ENCODE data around the gene GPC5. TPM values are rescaled to one million over a fixed set of nuclear protein-coding genes. Genes with fewer than 3 reads are reported as not detected.

The GPC5 gene
- total RNA-seq, 1 experiment from 2014 or later, result 0.26 TPM

DNA sequence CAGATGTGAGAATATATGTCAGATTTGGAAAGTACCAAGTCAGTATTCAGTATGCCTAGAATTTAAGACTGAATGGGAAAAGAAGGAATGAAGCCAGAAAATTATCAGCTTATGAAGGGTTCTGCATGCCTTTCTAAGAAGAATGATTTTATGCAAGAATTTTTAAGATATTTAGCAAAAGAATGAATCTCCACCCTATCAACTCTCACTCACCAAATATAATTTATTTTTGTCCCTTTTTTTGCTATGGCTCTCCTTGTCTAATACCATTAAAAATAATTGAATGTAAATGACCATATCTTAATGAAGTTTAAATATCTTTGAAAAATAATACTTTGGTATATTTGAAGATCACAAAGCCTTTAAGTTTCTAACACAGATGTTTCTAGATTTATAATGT lies 1215.5 kb downstream of the GPC5 start:
- intact Hi-C loops (cut with micrococcal nuclease; ENCODE audit: unreplicated experiment), result no loop called here
- BruUV-seq (replicated peaks), result no TSS peak

DNA sequence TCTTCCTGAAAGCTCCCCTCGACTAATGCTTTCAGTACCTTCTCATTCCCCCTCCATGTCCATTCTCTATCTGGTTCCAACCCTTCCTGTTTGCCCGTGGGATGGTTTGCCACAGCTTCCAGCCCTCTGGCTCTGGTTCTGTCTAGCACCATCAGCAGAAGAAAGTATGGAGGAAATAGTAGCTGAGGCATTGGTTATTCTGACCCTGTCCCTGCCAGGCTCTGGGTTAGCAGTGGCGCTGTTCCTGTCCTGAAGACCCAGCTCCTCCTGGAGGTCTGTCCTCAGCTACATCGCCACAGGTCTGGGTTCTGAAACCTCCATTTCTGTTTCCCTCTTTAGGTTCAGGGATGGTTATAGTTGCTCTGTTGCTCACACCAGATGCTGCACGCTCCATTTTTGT lies 1223.6 kb downstream of the GPC5 start:
- no peaks in the 10 kb centered on the region for H3K4me1 ChIP-seq (ENCODE audit: control insufficient read depth, insufficient read depth, low read length)
- H3K27ac ChIP-seq (ENCODE audit: low read length), result no peak overlapping the region
- ChIA-PET POLR2A (no interaction called here), CTCF (no interaction called here)
- no peaks in the 10 kb centered on the region for H3K36me3 ChIP-seq (ENCODE audit: control insufficient read depth, insufficient read depth, low read length)
- ATAC-seq (no peak), DNase-seq (ENCODE audit: low read depth, low spot score) (no peak)
- TF ChIP-seq, protein P1, sequence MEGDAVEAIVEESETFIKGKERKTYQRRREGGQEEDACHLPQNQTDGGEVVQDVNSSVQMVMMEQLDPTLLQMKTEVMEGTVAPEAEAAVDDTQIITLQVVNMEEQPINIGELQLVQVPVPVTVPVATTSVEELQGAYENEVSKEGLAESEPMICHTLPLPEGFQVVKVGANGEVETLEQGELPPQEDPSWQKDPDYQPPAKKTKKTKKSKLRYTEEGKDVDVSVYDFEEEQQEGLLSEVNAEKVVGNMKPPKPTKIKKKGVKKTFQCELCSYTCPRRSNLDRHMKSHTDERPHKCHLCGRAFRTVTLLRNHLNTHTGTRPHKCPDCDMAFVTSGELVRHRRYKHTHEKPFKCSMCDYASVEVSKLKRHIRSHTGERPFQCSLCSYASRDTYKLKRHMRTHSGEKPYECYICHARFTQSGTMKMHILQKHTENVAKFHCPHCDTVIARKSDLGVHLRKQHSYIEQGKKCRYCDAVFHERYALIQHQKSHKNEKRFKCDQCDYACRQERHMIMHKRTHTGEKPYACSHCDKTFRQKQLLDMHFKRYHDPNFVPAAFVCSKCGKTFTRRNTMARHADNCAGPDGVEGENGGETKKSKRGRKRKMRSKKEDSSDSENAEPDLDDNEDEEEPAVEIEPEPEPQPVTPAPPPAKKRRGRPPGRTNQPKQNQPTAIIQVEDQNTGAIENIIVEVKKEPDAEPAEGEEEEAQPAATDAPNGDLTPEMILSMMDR (IDR thresholded peaks at IDR 0.05), result no peak
- TF ChIP-seq TCF7L2 (IDR thresholded peaks at IDR 0.05; ENCODE audit: low read depth, low read length), result no peak
- TF ChIP-seq POLR2AphosphoS5 (IDR thresholded peaks at IDR 0.05; ENCODE audit: low read depth, low read length), result no peak
- TF ChIP-seq, protein P2, sequence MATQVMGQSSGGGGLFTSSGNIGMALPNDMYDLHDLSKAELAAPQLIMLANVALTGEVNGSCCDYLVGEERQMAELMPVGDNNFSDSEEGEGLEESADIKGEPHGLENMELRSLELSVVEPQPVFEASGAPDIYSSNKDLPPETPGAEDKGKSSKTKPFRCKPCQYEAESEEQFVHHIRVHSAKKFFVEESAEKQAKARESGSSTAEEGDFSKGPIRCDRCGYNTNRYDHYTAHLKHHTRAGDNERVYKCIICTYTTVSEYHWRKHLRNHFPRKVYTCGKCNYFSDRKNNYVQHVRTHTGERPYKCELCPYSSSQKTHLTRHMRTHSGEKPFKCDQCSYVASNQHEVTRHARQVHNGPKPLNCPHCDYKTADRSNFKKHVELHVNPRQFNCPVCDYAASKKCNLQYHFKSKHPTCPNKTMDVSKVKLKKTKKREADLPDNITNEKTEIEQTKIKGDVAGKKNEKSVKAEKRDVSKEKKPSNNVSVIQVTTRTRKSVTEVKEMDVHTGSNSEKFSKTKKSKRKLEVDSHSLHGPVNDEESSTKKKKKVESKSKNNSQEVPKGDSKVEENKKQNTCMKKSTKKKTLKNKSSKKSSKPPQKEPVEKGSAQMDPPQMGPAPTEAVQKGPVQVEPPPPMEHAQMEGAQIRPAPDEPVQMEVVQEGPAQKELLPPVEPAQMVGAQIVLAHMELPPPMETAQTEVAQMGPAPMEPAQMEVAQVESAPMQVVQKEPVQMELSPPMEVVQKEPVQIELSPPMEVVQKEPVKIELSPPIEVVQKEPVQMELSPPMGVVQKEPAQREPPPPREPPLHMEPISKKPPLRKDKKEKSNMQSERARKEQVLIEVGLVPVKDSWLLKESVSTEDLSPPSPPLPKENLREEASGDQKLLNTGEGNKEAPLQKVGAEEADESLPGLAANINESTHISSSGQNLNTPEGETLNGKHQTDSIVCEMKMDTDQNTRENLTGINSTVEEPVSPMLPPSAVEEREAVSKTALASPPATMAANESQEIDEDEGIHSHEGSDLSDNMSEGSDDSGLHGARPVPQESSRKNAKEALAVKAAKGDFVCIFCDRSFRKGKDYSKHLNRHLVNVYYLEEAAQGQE (IDR thresholded peaks at IDR 0.05; ENCODE audit: insufficient read depth in 1 of 2, low read depth in 2 of 2, low read length in 1 of 2), result no peak
- no peak for TF ChIP-seq SIN3A (IDR thresholded peaks at IDR 0.05; ENCODE audit: borderline replicate concordance, insufficient read depth, low read depth, low read length)
- H3K9me3 ChIP-seq (ENCODE audit: control insufficient read depth, insufficient read depth, low read depth, low read length), result no peaks in the 10 kb centered on the region
- no peak overlapping the region for H3K4me3 ChIP-seq (ENCODE audit: low read depth in 2 of 2, low read length in 2 of 2)
- in situ Hi-C loops (cut with HindIII; ENCODE audit: low pct_unique_long_range_greater_than_20kb, low sequenced_read_pairs), result no loop called here
- intact Hi-C loops (cut with micrococcal nuclease; ENCODE audit: unreplicated experiment), result no loop called here
- H3K27me3 ChIP-seq (ENCODE audit: control insufficient read depth, insufficient read depth, low read length), result no peaks in the 10 kb centered on the region
- no TSS peak for BruUV-seq (replicated peaks)

More for the DNA sequence above, 1215.5 kb downstream of the GPC5 start:
- Histone ChIP-seq H3K9me3 (ENCODE audit: control insufficient read depth, insufficient read depth, low read depth, low read length) (no peaks in the 10 kb centered on the region), H3K27me3 (ENCODE audit: control insufficient read depth, insufficient read depth, low read length) (no peaks in the 10 kb centered on the region), H3K36me3 (ENCODE audit: control insufficient read depth, insufficient read depth, low read length) (no peaks in the 10 kb centered on the region), H3K4me1 (ENCODE audit: control insufficient read depth, insufficient read depth, low read length) (no peaks in the 10 kb centered on the region), H3K27ac (ENCODE audit: low read length) (no peak overlapping the region), H3K4me3 (ENCODE audit: low read depth in 2 of 2, low read length in 2 of 2) (no peak overlapping the region)
- CTCF ChIA-PET, result no interaction called here
- in situ Hi-C loops (cut with HindIII; ENCODE audit: low pct_unique_long_range_greater_than_20kb, low sequenced_read_pairs), result no loop called here
- TF ChIP-seq SIN3A (IDR thresholded peaks at IDR 0.05; ENCODE audit: borderline replicate concordance, insufficient read depth, low read depth, low read length), result no peak
- no peak for TF ChIP-seq TCF7L2 (IDR thresholded peaks at IDR 0.05; ENCODE audit: low read depth, low read length)
- no peak for TF ChIP-seq POLR2AphosphoS5 (IDR thresholded peaks at IDR 0.05; ENCODE audit: low read depth, low read length)
- TF ChIP-seq, protein P1 (IDR thresholded peaks at IDR 0.05), result no peak
- TF ChIP-seq, protein P2 (IDR thresholded peaks at IDR 0.05; ENCODE audit: insufficient read depth in 1 of 2, low read depth in 2 of 2, low read length in 1 of 2), result no peak
- ATAC-seq (no peak), DNase-seq (ENCODE audit: low read depth, low spot score) (no peak)
- POLR2A ChIA-PET, result no interaction called here
